NCI-H146 treated with DMSO at 0.1 percent for 48 hours (cell line): ENCODE results near the gene VPS11.

Experiments
- DNase-seq: peaks from one replicate; lab custom pipeline; 2025; ENCODE audit not compliant: unreplicated experiment; lab: John Stamatoyannopoulos, UW

VPS11 gene

DNA sequence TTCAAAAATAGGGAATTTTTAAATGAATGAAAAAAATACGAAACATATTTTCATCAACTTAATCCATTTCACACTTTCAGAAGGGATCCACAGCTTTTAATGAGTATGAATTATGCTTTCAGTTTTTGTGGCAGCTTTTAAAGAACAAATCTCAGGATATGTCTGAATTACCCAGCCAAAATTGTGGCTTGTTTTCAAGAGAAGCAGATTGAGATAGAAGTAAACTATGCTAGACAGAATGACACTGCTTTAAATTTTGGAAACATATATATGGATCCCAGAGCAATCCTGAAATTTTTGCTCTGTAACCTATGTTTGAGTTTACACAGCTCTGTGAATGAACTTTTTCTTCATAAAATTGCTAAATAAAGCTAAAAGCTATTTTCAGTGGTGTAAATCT, 51.3 kb downstream of the VPS11 start:
- DNase-seq, result no peak

DNA sequence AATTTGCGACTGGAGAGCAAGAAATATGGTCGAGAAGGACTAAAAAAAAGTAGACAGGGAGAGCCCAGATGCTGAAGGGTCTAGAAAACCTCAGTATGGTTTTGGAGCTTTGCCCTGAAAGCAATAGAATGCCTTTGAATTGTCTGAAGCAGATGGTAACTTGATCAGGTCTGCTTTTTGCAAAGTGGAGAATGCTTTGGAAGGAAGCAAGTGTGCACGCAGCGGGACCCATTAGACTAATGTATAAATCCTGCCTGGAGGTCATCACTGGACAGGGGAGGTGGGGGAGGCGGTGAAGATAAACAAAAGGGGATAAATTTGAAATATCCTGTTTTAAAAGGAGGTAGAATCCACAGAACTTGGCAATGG, 53.0 kb downstream of the VPS11 start:
- DNase-seq, result peak; percentile 80

DNA sequence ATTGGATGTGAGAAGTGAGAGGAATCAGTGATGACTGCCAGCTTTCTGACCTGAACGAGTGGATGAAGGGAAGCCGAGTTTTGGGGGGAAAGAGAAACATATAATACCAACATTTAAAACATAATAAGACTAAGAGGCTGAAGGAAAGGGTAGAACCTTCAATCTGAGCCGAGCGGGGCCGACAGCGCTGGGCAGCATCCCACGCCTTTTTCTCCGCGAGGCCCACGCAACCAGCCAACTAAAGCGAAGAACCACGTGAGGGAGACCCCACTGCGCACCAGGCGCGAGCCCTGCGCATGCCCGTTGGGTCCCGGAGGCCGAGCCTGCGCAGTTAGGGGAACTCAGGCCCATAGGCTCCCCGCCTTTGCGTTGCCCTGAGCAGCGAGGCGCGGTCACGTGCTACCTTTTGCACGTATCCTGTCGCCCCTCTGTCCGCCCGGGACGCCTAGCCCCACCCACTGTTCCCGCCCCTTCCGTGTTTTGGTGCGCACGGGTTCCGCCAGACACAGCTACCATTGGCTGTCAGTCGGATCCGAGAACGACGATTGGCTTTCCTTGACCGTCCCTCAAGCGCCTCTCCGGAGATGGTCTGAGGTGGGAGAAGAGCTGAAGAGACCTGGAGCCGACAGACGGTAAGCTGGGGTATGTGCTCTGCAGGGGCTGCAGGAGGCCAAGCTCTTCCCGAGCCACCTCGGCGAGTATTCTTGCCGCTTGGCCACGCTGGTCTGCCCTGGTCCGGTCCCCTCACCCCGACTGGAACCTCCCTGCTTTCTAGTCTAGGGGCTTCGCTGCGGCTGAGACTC, 53.6 kb downstream of the VPS11 start, which contains the start of gene HINFP:
Gene HINFP (plus strand): TSS at position 573 of the 803 bp plus-strand sequence. CDS start 5,365 bp downstream, outside the sequence.
- DNase-seq, result peak; percentile 98

DNA sequence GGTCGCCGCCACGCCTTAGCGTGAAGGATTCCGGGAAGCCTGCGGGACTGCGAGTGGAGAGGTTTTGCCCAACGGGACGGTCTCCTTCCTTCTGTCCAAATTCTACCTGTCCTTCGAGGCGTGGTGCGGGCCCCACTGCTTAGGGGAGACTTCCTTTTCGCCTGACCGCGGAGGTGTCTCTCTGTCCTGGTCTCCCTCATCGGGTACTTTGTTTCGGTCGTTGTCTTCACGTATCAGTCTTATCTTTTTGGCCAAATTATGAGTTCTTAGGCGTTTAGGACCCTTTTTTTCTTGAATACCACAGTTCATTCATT, 54.1 kb downstream of the VPS11 start:
- DNase-seq, result no peak

DNA sequence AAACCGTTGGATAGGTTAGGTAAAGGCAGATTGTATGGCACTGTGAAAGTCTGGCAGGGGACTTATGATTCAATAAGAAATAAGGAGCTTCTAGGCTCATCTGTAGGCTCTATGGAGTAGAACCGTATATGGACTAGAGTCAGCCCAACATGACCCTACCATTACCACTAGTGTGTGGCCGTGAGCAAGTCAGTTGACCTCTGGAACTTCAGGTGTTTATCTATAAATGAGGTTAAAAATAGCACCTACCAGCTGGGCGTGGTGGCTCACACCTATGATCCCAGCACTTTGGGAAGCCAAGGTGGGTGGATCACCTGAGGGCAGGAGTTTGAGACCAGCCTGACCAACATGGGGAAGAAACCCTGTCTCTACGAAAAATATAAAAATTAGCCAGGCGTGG, 58.2 kb downstream of the VPS11 start:
- no peak for DNase-seq

DNA sequence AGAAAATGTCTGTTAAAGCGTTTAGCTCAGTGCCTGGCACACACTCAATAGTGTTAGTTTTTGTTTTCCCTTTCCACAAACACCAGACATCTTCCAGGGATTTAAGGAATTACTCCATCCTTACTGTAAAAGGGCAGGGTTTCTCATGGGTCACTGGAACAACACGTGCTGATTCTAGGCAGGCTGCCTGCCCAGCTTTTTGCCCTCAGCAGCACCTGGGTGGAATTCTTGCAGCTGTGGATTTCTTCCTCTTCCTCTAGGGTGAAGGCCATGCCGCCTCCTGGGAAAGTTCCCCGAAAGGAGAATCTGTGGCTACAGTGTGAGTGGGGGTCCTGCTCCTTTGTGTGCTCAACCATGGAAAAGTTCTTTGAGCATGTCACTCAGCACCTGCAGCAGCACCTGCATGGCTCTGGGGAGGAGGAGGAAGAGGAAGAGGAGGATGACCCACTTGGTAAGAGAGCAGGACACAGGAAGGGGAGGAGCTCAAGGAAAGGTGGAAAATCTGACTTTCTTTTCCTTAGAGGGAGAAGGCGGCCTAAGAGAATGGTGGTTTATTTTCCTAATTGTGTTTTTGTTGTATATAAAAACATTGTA, 59.2 kb downstream of the VPS11 start:
- no peak for DNase-seq

DNA sequence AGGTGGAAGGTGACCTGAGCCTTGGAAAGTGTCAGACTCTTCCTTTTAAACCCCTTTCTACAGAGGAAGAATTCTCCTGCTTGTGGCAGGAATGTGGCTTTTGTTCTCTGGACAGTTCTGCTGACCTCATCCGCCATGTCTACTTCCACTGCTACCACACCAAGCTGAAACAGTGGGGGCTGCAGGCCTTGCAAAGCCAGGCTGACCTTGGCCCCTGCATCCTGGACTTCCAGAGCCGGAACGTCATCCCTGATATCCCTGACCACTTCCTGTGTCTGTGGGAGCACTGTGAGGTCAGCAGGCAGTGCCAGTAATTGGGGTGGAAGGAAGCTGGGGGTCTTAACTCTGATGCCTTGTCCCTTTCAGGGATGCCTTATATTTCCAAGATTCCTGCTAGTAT, 63.0 kb downstream of the VPS11 start:
- DNase-seq, result no peak
